ENCODE results near the gene MVD. TPM values are rescaled to one million over a fixed set of nuclear protein-coding genes. Genes with fewer than 3 reads are reported as not detected.
"Not testable (repeated sequence)": the region's sequence is repeated elsewhere in the genome, so short reads cannot be mapped to it uniquely, and the experiment has no call there.

Gene MVD
- total RNA-seq, 1 donor from 2014 or later, result 64.4 TPM

- DNase-seq (ENCODE audit: low spot score) (no peak), ATAC-seq (no peak)
- intact Hi-C loops (cut with DNase I), result no loop called here
Measured at GRCh38 chr16:88618956-88619667, 43.8 kb downstream of the MVD start.

GRCh38 chr16:88618182-88618955, 44.5 kb downstream of the MVD start:
- ATAC-seq (no peak), DNase-seq (ENCODE audit: low spot score) (no peak)
- intact Hi-C loops (cut with DNase I), result no loop called here

- intact Hi-C loops (cut with DNase I), result no loop called here
- no peak for ATAC-seq
Measured at GRCh38 chr16:88617268-88618031, 45.4 kb downstream of the MVD start.

GRCh38 chr16:88616736-88617135, 46.2 kb downstream of the MVD start:
- DNase-seq (ENCODE audit: low spot score) (no peak), ATAC-seq (no peak)
- intact Hi-C loops (cut with DNase I), result no loop called here

More at GRCh38 chr16:88617268-88618031, 45.4 kb downstream of the MVD start:
- DNase-seq (ENCODE audit: low spot score), result no peak

GRCh38 chr16:88616320-88616719, 46.6 kb downstream of the MVD start:
- intact Hi-C loops (cut with DNase I), result no loop called here
- ATAC-seq, result no peak
- no peak for DNase-seq (ENCODE audit: low spot score)

- ATAC-seq, result no peak
Measured at GRCh38 chr16:88614818-88615580, 47.9 kb downstream of the MVD start.

GRCh38 chr16:88613911-88614817, 48.7 kb downstream of the MVD start:
- ATAC-seq (peak; percentile 40), DNase-seq (ENCODE audit: low spot score) (no peak)
- intact Hi-C loops (cut with DNase I), result no loop called here

More at GRCh38 chr16:88614818-88615580, 47.9 kb downstream of the MVD start:
- intact Hi-C loops (cut with DNase I), result no loop called here
- DNase-seq (ENCODE audit: low spot score), result no peak

GRCh38 chr16:88613293-88613692, 49.6 kb downstream of the MVD start:
- no peak for ATAC-seq
- intact Hi-C loops (cut with DNase I), result no loop called here
- DNase-seq (ENCODE audit: low spot score), result no peak

- no peak for ATAC-seq
- DNase-seq (ENCODE audit: low spot score), result no peak
- intact Hi-C loops (cut with DNase I), result no loop called here
Measured at GRCh38 chr16:88610909-88611812, 51.7 kb downstream of the MVD start.

- ATAC-seq, result no peak
- DNase-seq (ENCODE audit: low spot score), result no peak
- intact Hi-C loops (cut with DNase I), result no loop called here
Measured at GRCh38 chr16:88610080-88610479, 52.8 kb downstream of the MVD start.

- intact Hi-C loops (cut with DNase I); ATAC-seq; DNase-seq (ENCODE audit: low spot score): not testable (repeated sequence)
Measured at GRCh38 chr16:88609426-88609825, 53.5 kb downstream of the MVD start.

GRCh38 chr16:88608076-88608475, 54.8 kb downstream of the MVD start:
- ATAC-seq (no peak), DNase-seq (ENCODE audit: low spot score) (no peak)
- intact Hi-C loops (cut with DNase I), result no loop called here

- no peak for DNase-seq (ENCODE audit: low spot score)
- intact Hi-C loops (cut with DNase I), result no loop called here
- ATAC-seq, result no peak
Measured at GRCh38 chr16:88606148-88606757, 56.6 kb downstream of the MVD start.

GRCh38 chr16:88605186-88606147, 57.4 kb downstream of the MVD start:
- ATAC-seq (no peak), DNase-seq (ENCODE audit: low spot score) (no peak)
- intact Hi-C loops (cut with DNase I), result no loop called here

- DNase-seq (ENCODE audit: low spot score) (no peak), ATAC-seq (no peak)
- intact Hi-C loops (cut with DNase I), result no loop called here
Measured at GRCh38 chr16:88602091-88602490, 60.8 kb downstream of the MVD start.

All from sciatic nerve (tissue), 2 donors.